Measurements from ENCODE around the gene RNASEH2C. TPM values are rescaled to one million over a fixed set of nuclear protein-coding genes. Genes with fewer than 3 reads are reported as not detected.

The RNASEH2C gene
- total and polyA plus RNA-seq, 2 of the 13 experiments (the other 11 are each of a cell fraction or from before 2014, with no cell fraction given) = 27.4 to 50.9 TPM

GRCh38 chr11:65720211-65720934, at the start of gene RNASEH2C (continued):
- TF ChIP-seq ZBTB40 (IDR thresholded peaks at IDR 0.05) = no peak
- peak; percentile 86 for TF ChIP-seq ZBTB40 (CRISPR knock-in tag; IDR thresholded peaks at IDR 0.05)
- TF ChIP-seq STAT5B (CRISPR knock-in tag; IDR thresholded peaks at IDR 0.05) = no peak
- no peak for TF ChIP-seq MED13 (CRISPR knock-in tag; IDR thresholded peaks at IDR 0.05)
- peak; percentile 68 for TF ChIP-seq IKZF5 (CRISPR knock-in tag; IDR thresholded peaks at IDR 0.05)
- TF ChIP-seq HOXA9 (CRISPR knock-in tag; IDR thresholded peaks at IDR 0.05; ENCODE audit: borderline replicate concordance) = peak; percentile 74; the same call in 1 of the 2 replicates
